Measurements from ENCODE around the gene CBX6.
"Not testable (repeated sequence)": the region's sequence is repeated elsewhere in the genome, so short reads cannot be mapped to it uniquely, and the experiment has no call there.

The CBX6 gene

GRCh38 chr22:38872172-38872830 is at the start of gene CBX6:
Gene CBX6, minus strand, starts transcription at chr22:38872216. Its CDS starts 26 bp downstream, at chr22:38872190.
- DNase-seq = peak; percentile 62

DNA sequence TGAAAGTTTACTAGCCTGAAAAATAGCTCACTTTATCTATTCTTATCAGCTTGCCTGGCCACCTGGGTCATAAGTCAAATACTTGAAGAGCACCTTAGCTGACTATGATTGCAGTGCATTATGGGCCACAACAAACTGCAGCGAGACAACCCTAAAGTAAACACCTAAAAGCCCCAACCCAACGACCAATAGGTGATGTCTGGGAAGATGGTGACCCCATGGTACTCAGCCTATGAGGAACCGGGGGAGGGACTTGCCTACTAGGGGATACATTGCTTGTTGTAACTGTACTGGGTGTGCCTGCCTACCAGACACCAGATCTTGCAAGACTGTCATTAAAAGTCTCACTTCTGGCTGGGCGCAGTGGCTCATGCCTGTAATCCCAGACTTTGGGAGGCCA is 49.8 kb upstream of the CBX6 start:
- DNase-seq = no peak

- DNase-seq = no peak
These were observed 49.1 kb upstream of the CBX6 start for GRCh38 chr22:38921120-38921519.

DNA sequence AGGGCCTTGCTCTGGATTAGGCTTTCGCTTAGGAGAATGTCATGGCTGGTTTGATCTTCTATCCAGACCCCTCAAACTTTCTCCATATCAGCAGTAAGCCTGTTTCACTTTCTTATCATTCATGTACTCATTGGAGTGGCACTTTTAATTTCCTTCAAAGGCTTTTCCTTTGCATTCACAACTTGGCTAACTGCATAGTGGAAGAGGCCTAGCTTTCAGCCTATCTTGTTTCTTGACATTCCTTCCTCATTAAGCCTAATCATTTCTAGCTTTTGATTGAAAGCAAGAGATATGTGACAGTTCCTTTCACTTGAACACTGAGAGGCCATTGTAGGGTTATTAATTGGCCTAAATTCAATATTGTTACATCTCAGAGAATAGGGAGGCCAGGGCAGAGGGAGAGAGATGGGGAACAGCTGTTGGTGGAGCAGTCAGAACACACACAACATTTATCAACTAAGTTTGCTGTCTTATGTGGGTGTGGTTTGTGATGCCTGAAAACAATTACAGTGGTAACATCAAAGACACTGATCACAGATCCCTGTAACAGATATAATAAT is 47.7 kb upstream of the CBX6 start:
- no peak for DNase-seq

DNA sequence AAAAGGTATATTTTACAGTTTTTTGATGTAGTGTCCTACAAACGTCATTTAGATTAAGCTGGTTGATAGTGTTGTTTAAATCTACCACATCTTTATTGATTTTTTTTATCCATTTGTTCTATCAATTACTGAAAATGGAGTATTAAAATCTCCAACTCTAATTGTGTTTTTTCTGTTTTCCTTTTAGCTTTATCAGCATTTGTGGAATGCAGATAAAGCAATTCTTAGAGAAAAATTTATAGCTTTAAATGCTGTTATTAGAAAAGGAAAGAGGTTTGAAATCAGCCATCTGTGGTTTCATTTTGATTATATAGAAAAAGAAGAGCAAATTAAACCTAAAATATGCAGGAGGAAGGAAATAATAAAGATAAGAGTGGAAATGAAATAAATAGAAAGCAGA is 39.4 kb upstream of the CBX6 start:
- no peak for DNase-seq

GRCh38 chr22:38907767-38908166 is 35.8 kb upstream of the CBX6 start:
- DNase-seq = no peak

DNA sequence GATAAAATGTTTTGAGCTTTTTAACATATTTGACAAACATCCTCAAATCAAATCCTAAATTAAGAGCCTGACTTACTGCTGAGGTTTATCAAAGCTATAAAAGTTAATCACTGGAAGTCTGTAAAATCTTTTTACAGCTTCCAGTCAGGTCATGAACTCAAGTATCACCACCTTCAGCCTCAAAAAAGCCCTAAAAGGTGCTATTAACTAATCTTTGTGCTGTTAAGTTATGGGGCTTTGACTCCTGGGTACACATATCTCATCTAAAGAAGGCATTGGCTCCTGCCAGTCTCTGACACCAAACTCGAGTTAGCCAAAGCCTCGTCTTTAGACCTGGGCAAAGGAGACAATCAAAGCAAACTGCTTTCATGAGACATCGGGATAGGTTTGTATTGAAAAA is 34.0 kb upstream of the CBX6 start:
- DNase-seq = no peak

- not testable (repeated sequence) for DNase-seq
These were observed 32.1 kb upstream of the CBX6 start for GRCh38 chr22:38904052-38904617.

- peak; percentile 66 for DNase-seq
These were observed 29.2 kb upstream of the CBX6 start for GRCh38 chr22:38901111-38901641.

DNA sequence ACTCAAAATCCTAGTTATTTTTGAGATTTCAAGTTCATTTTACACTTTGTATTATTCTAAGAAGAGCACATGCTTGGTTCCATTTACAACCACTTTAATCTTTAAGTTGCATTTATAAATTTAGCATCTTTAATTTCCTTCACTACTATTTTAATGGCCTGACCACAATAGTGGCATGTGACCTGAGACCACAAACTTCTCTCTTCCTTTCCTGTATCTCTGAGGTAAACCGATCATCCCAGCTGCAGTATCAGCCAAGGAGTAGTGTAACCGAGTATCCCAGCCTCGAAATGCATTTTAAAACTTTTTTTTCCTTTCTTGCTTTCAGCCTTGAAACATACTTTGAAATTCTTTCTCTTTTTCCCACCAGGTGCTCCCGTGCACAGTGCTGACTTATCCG is 28.7 kb upstream of the CBX6 start:
- peak; percentile 60 for DNase-seq

GRCh38 chr22:38891256-38891655 is 19.2 kb upstream of the CBX6 start:
- no peak for DNase-seq

DNA sequence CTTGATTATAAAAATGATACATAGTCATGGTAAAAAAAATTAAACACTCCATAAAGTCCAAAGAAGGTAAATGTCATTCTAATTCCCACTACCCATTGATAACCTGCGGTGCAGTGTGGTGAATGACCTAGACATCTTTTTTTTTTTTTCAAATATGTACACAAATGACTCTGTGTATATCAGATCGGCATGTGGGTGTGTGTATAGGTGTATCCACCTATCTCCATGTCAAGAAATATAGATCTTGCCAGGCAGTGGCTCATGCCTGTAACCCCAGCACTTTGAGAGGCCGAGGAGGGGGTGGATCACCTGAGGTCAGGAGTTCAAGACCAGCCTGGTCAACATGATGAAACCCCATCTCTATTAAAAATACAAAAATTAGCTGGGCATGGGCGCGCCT is 18.4 kb upstream of the CBX6 start:
- no peak for DNase-seq

DNA sequence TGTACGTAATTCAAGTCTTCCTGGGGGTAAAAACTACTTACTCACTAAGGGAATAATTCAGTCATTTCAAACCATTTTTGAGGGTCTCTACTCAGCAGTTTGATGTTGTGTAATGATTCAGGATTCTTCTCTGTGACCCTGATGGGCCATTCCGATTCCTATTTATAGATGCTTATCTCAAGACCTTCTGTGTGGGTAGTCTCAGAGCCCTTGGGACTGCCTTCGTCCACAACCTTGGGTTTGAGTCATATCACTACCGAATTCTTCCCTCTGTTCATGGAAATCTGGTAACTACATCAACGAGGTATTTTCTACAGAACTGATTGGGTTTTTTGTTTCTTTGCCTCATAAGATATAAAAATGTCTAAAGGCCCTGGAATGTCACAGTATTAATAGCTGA is 14.3 kb upstream of the CBX6 start:
- no peak for DNase-seq

GRCh38 chr22:38882972-38883622 is 11.1 kb upstream of the CBX6 start:
- DNase-seq = no peak

DNA sequence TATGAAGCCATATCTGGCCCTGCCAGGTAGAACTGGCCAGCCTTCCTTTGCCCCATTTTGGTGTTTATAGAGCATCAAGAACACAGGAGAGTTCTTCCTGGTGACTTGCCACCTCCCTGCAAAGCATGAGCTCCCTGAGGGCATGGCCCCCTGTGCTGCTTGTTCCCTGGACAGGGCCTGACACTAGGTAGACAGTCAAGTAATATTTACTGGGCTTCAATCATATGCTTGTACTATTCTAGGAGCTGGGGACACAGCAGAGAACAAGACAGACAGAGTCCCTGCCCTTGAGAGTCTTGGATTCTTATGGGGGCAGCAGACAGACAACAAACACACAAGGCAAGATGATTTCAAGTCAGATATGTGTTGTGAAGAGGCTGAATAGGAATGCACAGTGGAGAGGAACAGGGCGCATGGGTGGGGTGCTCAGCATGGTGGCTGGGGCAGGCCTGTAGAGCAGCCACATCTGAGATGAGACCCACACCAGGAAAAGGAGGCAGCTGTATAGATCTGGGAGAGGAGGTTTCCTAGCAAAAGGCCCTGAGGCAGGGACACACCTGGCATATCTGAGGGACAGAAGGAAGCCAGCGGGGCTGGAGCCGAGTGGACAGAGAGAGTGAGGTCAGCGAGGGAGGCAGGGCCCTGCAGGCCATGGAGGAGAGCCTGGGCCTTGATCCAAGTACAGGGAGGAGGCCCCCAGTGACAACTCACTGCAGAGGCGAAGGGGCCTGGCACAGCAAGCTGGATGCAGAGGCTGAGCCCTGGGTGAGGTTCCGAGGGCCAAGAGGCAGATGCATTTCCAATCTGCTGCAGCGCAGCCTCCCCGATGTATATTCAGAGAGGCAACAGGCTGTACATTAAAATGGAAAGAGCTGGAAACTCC is 10.2 kb upstream of the CBX6 start:
- no peak for DNase-seq

DNA sequence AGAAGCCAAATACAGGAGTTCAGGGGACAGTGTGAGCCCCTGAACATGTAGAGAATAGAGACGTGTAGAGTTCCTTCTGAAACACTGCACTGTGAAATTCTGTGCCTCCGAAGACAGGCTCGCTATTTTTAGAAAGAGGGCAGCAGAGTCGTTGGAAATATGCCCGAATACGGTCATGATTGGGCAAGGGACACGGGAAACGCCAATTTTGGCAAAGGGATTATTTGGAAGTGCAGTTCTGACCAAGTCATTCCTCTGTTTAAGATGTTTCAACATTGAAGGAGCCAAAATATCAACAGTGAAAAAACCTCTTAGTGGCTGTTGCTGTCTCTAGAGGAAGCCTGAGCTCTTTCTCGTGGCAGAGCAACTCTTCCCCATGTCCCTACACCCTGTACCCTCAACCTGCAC is 9.5 kb upstream of the CBX6 start:
- no peak for DNase-seq

GRCh38 chr22:38879961-38880360 is 7.9 kb upstream of the CBX6 start:
- no peak for DNase-seq

DNA sequence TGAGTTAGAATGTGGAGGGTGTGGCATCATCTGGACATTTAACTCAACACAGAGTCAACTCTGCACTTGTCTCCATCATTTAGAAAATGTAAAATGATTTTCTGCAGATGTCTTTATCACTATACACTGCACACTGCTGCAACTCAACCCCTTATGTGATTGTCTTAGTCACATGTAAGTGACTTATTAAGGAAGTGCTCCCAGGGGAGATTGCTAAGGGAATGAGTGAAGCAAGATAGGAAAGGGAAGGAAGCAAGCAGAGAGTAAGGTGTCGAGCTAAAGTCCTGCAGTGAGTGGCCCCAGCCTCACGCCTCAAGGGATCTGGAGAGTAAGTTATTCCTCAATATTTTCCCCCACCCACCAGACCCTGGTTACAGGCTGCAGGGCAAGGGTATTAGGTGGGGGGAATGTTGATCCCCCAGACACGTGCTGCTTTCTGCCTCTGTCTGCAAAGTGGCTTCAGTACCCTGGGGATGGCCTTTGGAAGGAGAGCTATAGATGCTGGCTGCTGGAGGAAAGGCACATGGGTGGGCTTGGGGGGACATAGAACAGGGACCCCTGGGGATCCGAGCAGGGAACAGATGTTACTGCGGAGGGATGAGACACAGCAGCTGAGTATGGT is 7.2 kb upstream of the CBX6 start:
- no peak for DNase-seq

DNA sequence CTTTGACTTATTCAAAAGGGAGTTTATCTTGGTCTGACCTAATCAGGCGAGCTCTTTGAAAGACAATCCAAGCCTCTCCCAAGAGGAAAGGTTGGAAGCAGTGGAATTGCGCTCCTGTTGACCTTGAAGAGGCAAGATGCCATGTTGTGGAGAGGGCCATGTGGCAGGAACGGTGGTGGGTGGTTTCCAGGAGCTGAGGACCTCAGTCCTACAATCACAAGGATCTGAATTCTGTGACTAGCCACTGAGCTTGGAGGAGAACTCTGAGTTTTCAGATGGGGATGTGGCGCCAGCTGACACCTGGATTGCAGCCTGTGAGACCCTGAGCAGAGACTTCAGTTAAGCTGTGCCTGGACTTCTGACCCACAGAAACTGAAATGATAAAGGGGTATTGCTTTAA is 6.0 kb upstream of the CBX6 start:
- no peak for DNase-seq

DNA sequence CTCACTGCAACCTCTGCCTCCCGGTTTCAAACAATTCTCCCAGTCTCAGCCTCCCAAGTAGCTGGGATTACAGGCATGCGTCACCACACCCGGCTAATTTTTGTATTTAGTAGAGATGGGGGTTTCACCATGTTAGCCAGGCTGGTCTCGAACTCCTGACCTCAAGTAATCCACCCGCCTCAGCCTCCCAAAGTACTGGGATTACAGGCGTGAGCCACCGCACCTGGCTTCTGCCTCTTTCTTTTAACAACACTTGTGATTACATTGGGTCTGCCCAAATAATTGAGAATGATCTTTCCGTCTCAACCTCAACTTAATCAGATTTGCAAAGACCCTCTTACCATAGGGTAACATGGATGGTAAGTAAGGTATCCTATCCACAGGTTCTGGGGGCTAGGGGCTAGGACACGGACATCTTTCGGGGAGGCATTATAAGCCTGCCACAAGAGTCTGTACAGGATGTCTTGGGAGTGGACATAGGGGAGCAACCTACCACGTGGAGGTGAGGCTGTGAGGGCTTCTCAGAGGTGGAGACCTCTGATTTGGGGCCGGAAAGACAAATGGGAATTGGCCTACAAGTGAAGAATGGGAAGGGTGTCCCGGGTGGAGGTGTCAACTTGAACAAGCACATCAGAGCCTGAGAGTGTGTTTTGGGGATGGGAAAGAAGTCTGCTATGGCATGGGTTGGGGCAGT is 2.7 kb upstream of the CBX6 start:
- DNase-seq = no peak

GRCh38 chr22:38873469-38874411 is 1.7 kb upstream of the CBX6 start:
- no peak for DNase-seq
